Measurements from ENCODE around the gene GP1BA.

Gene GP1BA

DNA sequence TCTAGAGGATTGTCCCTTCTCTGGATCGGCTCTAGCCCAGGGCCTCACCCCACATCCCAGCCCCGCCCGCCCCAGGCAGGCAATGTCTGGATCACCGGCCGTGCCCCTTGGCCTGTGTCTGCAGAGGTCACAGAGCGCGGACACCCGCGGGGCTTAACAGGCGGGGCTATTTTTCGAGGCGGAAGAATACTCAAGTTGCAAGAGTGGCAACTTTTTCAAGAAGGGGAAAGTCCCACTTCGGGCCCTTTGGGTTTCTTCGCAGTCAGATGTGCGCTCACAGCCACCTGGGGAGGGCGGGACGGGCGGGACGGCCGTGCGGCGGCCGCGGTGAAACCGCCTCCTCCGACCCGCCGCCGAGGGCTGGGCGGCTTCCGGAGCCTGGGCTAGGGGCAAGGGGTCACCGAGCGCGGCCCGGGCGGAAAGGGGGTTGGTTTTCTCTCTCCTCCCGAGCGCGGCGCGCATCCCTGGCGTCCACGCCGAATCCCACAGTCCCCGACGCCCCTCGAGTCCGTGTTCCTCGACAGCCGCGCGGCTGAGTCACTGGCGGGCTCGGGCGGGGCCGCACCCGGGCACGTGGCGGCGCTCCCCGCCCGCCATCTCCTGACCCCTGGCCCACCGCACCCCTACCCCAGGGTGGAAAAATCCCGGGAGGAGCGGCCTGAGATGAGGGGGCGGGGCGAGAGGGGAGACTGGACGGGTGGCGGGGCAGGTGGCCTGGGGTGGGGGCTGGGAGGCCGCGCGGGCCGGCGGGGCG is 17.4 kb downstream of the GP1BA start:
- peaks cover 39% of the 10 kb centered on the region for H3K4me1 ChIP-seq (ENCODE audit: control insufficient read depth, insufficient read depth, low read length)
- H3K9ac ChIP-seq (ENCODE audit: low read length), result peak overlapping the region; percentile 83
- H3K27me3 ChIP-seq (ENCODE audit: control insufficient read depth, insufficient read depth, low read length), result no peaks in the 10 kb centered on the region
- peak overlapping the region; percentile 22 for H3K4me3 ChIP-seq (ENCODE audit: low read length)
- H3K9me3 ChIP-seq (ENCODE audit: control insufficient read depth, low read length), result no peaks in the 10 kb centered on the region
- H3K36me3 ChIP-seq (ENCODE audit: control insufficient read depth, insufficient read depth, low read length), result peaks cover 5% of the 10 kb centered on the region

DNA sequence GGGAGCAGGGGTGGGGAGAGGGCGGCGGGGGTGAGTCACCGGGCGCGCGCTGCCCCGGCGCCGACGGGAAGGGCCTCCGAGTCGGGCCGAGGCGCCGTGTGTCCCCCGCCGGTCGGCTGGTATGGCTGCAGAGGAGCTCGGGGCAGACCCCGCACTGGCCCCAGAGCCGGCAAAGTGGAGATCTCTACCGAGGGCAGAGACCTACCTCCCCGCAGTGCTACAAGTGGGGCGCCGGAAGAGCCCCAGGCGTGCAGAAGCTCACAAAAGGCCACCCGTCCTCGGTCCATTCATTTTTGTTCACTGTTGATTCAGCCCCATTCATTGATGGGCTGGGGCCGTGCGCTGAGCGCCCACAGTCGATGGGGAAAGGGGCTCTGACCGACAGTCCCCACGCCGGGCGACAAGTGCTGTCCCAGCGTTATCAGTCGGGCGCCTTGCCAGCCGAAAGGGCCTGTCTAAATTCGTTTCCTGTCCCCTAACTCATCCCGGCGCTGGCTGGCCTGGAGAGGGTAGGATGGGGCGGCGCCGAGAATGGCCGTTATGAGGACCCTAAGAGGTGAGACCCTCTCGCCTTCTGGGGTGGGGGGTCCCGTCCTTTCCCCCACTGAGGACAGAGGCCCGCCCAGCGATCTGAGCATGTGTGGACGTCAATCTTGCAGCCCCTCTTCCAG is 18.1 kb downstream of the GP1BA start:
- Histone ChIP-seq H3K9ac (ENCODE audit: low read length) (peak overlapping the region; percentile 83), H3K4me1 (ENCODE audit: control insufficient read depth, insufficient read depth, low read length) (peaks cover 32% of the 10 kb centered on the region), H3K9me3 (ENCODE audit: control insufficient read depth, low read length) (no peaks in the 10 kb centered on the region), H3K27me3 (ENCODE audit: control insufficient read depth, insufficient read depth, low read length) (no peaks in the 10 kb centered on the region), H3K36me3 (ENCODE audit: control insufficient read depth, insufficient read depth, low read length) (no peaks in the 10 kb centered on the region), H3K4me3 (ENCODE audit: low read length) (peak overlapping the region; percentile 21)

DNA sequence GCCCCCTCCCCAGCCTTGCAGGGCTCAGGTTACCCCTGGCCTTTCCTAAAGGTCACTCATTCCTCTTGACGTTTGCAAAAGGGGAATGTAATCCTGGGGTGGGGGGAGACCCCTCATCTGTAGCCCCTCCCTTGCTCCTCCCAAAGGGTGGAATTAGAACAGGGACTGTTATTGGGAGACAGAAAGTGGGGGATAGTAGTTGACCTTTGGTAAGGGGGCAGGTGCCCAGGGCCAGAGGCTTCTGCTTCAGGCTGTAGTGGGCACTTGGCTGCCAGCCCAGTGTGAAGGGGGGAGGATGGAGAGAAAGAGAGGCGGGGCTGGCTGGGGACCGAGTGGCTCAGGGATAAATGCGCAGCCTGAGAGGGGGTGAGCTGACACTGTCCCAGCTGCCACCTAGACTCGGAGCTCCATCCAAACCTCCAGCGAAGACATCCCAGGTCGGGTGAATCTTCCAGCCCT is 18.7 kb downstream of the GP1BA start, which contains the start of gene ENO3:
TSS of gene ENO3 (plus strand) at position 374 of the 459 bp plus-strand sequence. CDS start 711 bp downstream, outside the sequence.
- Histone ChIP-seq H3K4me1 (ENCODE audit: control insufficient read depth, insufficient read depth, low read length) (peaks cover 26% of the 10 kb centered on the region), H3K36me3 (ENCODE audit: control insufficient read depth, insufficient read depth, low read length) (no peaks in the 10 kb centered on the region), H3K27me3 (ENCODE audit: control insufficient read depth, insufficient read depth, low read length) (no peaks in the 10 kb centered on the region), H3K4me3 (ENCODE audit: low read length) (peak within 1 kb of the TSS; percentile 21), H3K9me3 (ENCODE audit: control insufficient read depth, low read length) (no peaks in the 10 kb centered on the region), H3K9ac (ENCODE audit: low read length) (peak within 1 kb of the TSS; percentile 83)

DNA sequence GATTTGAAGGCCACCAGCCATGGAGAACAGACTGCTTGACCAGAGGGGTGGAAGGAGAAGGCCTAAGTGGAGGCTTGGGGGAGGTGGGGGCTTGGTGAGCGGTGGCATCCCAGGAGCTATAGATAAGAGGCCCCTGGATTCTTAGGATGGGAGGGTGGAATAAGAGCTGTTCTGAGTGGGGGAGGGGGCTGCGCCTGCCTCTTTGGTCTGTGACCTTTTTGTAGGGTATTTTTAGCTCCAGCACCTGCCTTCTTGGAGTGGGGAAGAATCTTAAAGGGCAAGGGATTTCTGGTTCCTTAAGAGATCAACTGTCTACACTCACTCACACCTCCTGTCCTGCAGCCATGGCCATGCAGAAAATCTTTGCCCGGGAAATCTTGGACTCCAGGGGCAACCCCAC is 19.4 kb downstream of the GP1BA start:
- Histone ChIP-seq H3K9me3 (ENCODE audit: control insufficient read depth, low read length) (no peaks in the 10 kb centered on the region), H3K4me3 (ENCODE audit: low read length) (no peak overlapping the region), H3K27me3 (ENCODE audit: control insufficient read depth, insufficient read depth, low read length) (no peaks in the 10 kb centered on the region), H3K9ac (ENCODE audit: low read length) (no peak overlapping the region), H3K4me1 (ENCODE audit: control insufficient read depth, insufficient read depth, low read length) (peaks cover 27% of the 10 kb centered on the region), H3K36me3 (ENCODE audit: control insufficient read depth, insufficient read depth, low read length) (no peaks in the 10 kb centered on the region)

DNA sequence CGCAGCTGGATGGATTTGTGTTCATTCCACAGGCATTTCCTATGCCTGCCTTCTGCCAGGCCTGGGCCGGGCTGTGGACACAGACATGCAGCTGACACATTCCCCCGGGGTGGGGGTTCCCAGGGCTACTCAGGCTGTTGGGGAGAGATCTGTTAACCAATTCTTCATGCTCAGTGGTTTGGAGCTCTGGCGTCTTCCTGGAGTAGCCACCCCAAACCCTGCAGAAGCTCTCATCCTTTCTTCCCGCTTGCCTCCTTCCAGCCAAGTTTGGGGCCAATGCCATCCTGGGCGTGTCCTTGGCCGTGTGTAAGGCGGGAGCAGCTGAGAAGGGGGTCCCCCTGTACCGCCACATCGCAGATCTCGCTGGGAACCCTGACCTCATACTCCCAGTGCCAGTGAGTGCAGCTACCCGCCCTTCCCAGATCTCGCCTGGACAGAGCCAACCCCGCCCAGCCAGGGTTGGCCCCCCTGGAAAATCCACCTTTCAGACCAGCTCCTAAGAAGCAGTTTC is 21.4 kb downstream of the GP1BA start:
- Histone ChIP-seq H3K9ac (ENCODE audit: low read length) (no peak overlapping the region), H3K27me3 (ENCODE audit: control insufficient read depth, insufficient read depth, low read length) (no peaks in the 10 kb centered on the region), H3K4me3 (ENCODE audit: low read length) (no peak overlapping the region), H3K36me3 (ENCODE audit: control insufficient read depth, insufficient read depth, low read length) (no peaks in the 10 kb centered on the region), H3K4me1 (ENCODE audit: control insufficient read depth, insufficient read depth, low read length) (peaks cover 26% of the 10 kb centered on the region), H3K9me3 (ENCODE audit: control insufficient read depth, low read length) (no peaks in the 10 kb centered on the region)

DNA sequence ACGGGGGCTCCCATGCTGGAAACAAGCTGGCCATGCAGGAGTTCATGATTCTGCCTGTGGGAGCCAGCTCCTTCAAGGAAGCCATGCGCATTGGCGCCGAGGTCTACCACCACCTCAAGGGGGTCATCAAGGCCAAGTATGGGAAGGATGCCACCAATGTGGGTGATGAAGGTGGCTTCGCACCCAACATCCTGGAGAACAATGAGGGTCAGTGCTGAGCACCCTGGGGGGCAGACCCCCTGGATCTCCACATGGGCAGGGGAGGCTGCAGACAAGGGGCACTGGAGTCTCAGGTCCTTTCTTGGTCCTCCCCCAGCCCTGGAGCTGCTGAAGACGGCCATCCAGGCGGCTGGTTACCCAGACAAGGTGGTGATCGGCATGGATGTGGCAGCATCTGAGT is 23.0 kb downstream of the GP1BA start:
- Histone ChIP-seq H3K27me3 (ENCODE audit: control insufficient read depth, insufficient read depth, low read length) (no peaks in the 10 kb centered on the region), H3K9ac (ENCODE audit: low read length) (no peak overlapping the region), H3K9me3 (ENCODE audit: control insufficient read depth, low read length) (no peaks in the 10 kb centered on the region), H3K4me3 (ENCODE audit: low read length) (no peak overlapping the region), H3K4me1 (ENCODE audit: control insufficient read depth, insufficient read depth, low read length) (peaks cover 25% of the 10 kb centered on the region), H3K36me3 (ENCODE audit: control insufficient read depth, insufficient read depth, low read length) (no peaks in the 10 kb centered on the region)

DNA sequence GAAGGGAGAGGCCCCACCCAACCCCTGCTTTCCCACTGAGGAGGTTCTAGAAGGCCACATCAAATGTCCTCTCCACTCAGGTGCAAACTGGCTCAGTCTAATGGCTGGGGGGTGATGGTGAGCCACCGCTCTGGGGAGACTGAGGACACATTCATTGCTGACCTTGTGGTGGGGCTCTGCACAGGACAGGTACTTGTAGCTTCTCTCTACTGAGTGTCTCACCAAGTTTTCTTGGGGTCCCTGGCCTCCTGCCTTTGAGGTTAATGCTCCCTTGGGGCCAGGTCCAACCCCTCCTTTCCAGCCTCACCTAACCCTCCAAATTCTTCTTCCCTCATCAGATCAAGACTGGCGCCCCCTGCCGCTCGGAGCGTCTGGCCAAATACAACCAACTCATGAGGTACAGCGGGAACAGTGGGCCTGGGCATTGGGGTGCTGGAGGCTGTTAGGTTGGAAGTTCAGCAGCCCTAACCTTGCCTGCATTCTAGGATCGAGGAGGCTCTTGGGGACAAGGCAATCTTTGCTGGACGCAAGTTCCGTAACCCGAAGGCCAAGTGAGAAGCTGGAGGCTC is 24.5 kb downstream of the GP1BA start:
- Histone ChIP-seq H3K27me3 (ENCODE audit: control insufficient read depth, insufficient read depth, low read length) (no peaks in the 10 kb centered on the region), H3K9ac (ENCODE audit: low read length) (no peak overlapping the region)

DNA sequence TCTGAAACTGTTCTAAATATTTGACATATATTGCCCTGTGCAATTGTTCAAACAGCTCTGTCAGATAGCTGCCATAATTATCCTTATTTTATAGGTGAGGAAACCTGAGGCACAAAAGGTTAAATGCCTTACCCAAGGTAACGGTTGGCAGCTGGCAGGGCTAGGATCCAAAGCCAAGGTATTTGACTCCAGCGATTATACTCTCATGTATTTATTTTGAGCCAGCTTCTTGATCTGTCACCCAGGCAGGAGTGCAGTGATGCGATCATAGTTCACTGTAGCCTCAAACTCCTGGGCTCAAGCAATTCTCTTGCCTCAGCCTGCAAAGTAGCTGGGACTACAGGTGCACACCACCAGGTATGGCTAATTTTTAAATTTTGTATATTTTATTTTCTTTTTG is 26.0 kb downstream of the GP1BA start:
- Histone ChIP-seq H3K27me3 (ENCODE audit: control insufficient read depth, insufficient read depth, low read length) (no peaks in the 10 kb centered on the region), H3K4me3 (ENCODE audit: low read length) (no peak overlapping the region), H3K9me3 (ENCODE audit: control insufficient read depth, low read length) (no peaks in the 10 kb centered on the region), H3K9ac (ENCODE audit: low read length) (no peak overlapping the region), H3K4me1 (ENCODE audit: control insufficient read depth, insufficient read depth, low read length) (peaks cover 16% of the 10 kb centered on the region), H3K36me3 (ENCODE audit: control insufficient read depth, insufficient read depth, low read length) (no peaks in the 10 kb centered on the region)

More for the DNA sequence above, 24.5 kb downstream of the GP1BA start:
- H3K36me3 ChIP-seq (ENCODE audit: control insufficient read depth, insufficient read depth, low read length), result no peaks in the 10 kb centered on the region
- H3K4me1 ChIP-seq (ENCODE audit: control insufficient read depth, insufficient read depth, low read length), result peaks cover 18% of the 10 kb centered on the region
- no peaks in the 10 kb centered on the region for H3K9me3 ChIP-seq (ENCODE audit: control insufficient read depth, low read length)
- no peak overlapping the region for H3K4me3 ChIP-seq (ENCODE audit: low read length)

DNA sequence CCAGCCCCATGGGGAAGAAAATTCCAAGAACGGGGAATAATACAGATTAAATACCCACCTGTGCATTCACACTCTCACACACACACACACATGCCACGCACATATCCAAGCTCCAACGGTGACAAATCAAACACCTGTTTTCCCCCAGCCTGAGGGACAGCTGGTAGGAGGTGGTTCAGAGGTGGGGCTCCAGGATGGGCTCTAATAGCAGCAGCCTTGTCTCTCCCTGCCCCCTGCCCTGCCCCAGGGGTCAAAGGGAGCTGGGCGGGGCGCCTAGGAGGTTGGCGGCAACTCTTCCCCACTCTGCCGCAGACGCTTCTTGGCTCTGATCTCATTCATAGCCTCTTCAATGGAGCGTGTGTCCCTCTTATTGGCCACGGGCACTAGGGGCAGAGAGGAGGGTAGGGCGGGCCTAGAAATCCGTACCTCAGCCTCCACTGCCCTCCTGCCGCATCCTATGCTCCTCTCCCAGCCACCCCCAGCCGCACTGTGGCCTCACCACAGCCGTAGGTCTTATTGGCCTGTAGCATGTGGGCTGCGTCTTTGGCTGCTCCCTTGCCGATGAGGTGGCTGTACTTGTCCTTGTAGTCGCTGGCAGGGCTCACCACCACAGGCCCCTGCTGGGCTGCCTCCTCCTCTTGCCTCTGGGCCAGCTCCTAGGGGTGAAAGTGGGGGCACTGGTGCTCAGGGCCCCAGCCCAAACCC is 27.3 kb downstream of the GP1BA start:
- Histone ChIP-seq H3K4me3 (ENCODE audit: low read length) (no peak overlapping the region), H3K27me3 (ENCODE audit: control insufficient read depth, insufficient read depth, low read length) (no peaks in the 10 kb centered on the region), H3K36me3 (ENCODE audit: control insufficient read depth, insufficient read depth, low read length) (no peaks in the 10 kb centered on the region), H3K4me1 (ENCODE audit: control insufficient read depth, insufficient read depth, low read length) (peaks cover 7% of the 10 kb centered on the region), H3K9ac (ENCODE audit: low read length) (no peak overlapping the region), H3K9me3 (ENCODE audit: control insufficient read depth, low read length) (no peaks in the 10 kb centered on the region)

DNA sequence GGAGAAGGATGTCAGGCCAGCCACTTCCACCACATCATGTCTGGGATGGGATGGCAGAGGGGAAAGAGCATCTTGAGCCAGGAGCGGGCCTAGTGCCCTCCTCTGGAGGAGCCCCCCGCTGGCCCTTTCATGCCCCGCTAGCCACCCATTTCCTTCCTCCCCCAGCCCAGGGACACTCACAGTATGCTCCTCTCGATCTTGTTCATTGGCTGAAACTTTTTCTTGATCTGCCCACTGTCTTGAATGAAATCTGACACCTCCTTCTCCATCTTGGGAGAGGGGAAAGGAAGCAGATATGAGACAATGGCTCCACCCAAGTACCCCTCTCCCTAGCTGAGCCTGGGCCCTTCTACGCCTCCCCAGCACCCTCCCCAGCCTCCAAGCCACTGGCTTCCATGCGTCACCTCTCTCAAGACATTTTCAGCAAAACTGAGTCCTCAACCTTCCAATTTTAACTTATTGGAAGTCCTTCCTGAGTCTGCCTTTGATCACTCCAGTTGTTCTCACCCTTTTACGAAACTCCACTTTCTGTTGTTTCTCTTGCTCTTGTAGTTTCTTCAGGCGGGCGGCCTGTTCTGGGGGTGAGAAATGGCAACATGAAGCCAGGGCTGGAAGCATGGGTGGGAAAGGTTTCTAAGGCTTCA is 28.3 kb downstream of the GP1BA start:
- Histone ChIP-seq H3K9ac (ENCODE audit: low read length) (no peak overlapping the region), H3K4me3 (ENCODE audit: low read length) (no peak overlapping the region), H3K36me3 (ENCODE audit: control insufficient read depth, insufficient read depth, low read length) (no peaks in the 10 kb centered on the region), H3K4me1 (ENCODE audit: control insufficient read depth, insufficient read depth, low read length) (peaks cover 7% of the 10 kb centered on the region), H3K9me3 (ENCODE audit: control insufficient read depth, low read length) (no peaks in the 10 kb centered on the region), H3K27me3 (ENCODE audit: control insufficient read depth, insufficient read depth, low read length) (no peaks in the 10 kb centered on the region)

DNA sequence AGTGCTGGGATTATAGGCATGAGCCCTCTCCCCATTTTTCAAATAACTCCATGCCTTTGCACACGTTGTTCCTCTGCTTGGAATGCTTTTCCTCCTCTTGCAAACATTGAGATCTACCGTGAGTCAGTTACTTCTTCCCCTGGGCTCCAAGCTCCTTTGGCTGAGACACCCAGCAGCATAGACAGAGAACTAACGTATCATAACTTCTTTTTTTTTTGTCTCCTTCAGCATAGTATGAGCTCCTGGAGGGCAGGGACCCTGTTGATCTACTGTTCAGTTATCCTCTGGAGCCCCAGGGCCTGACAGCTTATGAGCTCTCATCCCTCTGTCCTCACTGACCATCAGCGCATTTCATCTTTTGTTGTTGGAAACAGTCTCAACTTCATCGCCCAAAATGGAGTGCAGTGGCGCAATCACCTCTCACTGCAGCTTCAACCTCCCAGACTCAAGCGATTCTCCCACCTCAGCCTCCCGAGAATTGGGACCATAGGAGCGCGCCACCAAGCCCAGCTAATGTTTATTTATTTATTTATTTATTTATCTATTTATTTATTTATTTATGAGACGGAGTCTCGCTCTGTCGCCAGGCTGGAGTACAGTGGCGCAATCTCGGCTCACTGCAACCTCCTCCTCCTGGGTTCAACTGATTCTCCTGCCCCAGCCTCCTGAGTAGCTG is 33.4 kb downstream of the GP1BA start:
- no peak overlapping the region for H3K4me3 ChIP-seq (ENCODE audit: low read length)
- H3K4me1 ChIP-seq (ENCODE audit: control insufficient read depth, insufficient read depth, low read length), result peaks cover 20% of the 10 kb centered on the region

More for the DNA sequence above, 33.4 kb downstream of the GP1BA start:
- Histone ChIP-seq H3K27me3 (ENCODE audit: control insufficient read depth, insufficient read depth, low read length) (no peaks in the 10 kb centered on the region), H3K9ac (ENCODE audit: low read length) (no peak overlapping the region), H3K36me3 (ENCODE audit: control insufficient read depth, insufficient read depth, low read length) (no peaks in the 10 kb centered on the region), H3K9me3 (ENCODE audit: control insufficient read depth, low read length) (no peaks in the 10 kb centered on the region)
